ENCODE data around the gene ZFAND2A.

GRCh38 chr7:1144269-1144771 is 15.7 kb downstream of the ZFAND2A start:
- no peak for TF ChIP-seq EP300 (IDR thresholded peaks at IDR 0.05; ENCODE audit: borderline replicate concordance in 1 of 2, low read depth in 2 of 2, low read length in 2 of 2)
- TF ChIP-seq SP2 (IDR thresholded peaks at IDR 0.05; ENCODE audit: low read length), result no peak
- peak in 1 of 3 experiments; percentile 18; a peak in 1 of 4 replicates for TF ChIP-seq CTCF (IDR thresholded peaks at IDR 0.05; ENCODE audit: control extremely low read depth in 1 of 3, insufficient read depth in 1 of 3, low read depth in 1 of 3, low read length in 3 of 3)
- TF ChIP-seq MAX (IDR thresholded peaks at IDR 0.05), result no peak
- no peak for TF ChIP-seq KDM5A (IDR thresholded peaks at IDR 0.05; ENCODE audit: low read length)
- TF ChIP-seq RBBP5 (IDR thresholded peaks at IDR 0.05; ENCODE audit: borderline replicate concordance, low read depth, low read length), result no peak
- no peak for TF ChIP-seq ATF2 (IDR thresholded peaks at IDR 0.05; ENCODE audit: low read length)
